Fibroblast of skin of scalp (primary cell): ENCODE results near the gene STAMBP.
A peak's percentile ranks its signal among the peaks of the same experiment; 100 is the strongest.
"Not testable (repeated sequence)": the region's sequence is repeated elsewhere in the genome, so short reads cannot be mapped to it uniquely, and the experiment has no call there.

Source experiments
- DNase-seq: peaks from one replicate; pipeline ENCODE4 v3.0.0-alpha.2; 2013

STAMBP gene

GRCh38 chr2:73837847-73838585 lies 9.3 kb downstream of the STAMBP start:
- DNase-seq: no peak

- peak; percentile 67 for DNase-seq
Observed at GRCh38 chr2:73838889-73839534, 10.3 kb downstream of the STAMBP start.

GRCh38 chr2:73839653-73840411 lies 11.1 kb downstream of the STAMBP start:
- DNase-seq: peak; percentile 42

GRCh38 chr2:73841912-73842738 lies 13.4 kb downstream of the STAMBP start:
- DNase-seq: no peak

GRCh38 chr2:73842739-73843019 lies 13.9 kb downstream of the STAMBP start:
- no peak for DNase-seq

GRCh38 chr2:73844087-73844486 lies 15.3 kb downstream of the STAMBP start:
- DNase-seq: no peak

- DNase-seq: no peak
Observed at GRCh38 chr2:73850009-73850408, 21.2 kb downstream of the STAMBP start.

GRCh38 chr2:73851274-73851673 lies 22.5 kb downstream of the STAMBP start:
- no peak for DNase-seq

- peak; percentile 71 for DNase-seq
Observed at GRCh38 chr2:73852020-73852419, 23.3 kb downstream of the STAMBP start.

- DNase-seq: no peak
Observed at GRCh38 chr2:73855526-73855925, 26.8 kb downstream of the STAMBP start.

GRCh38 chr2:73856214-73856613 lies 27.5 kb downstream of the STAMBP start:
- DNase-seq: peak; percentile 87

GRCh38 chr2:73859721-73860586 lies 31.2 kb downstream of the STAMBP start:
- peak; percentile 77 for DNase-seq

- no peak for DNase-seq
Observed at GRCh38 chr2:73862987-73863386, 34.2 kb downstream of the STAMBP start.

- DNase-seq: no peak
Observed at GRCh38 chr2:73868204-73868978, 39.6 kb downstream of the STAMBP start.

- DNase-seq: peak; percentile 86
Observed at GRCh38 chr2:73870084-73870483, 41.3 kb downstream of the STAMBP start.

- DNase-seq: no peak
Observed at GRCh38 chr2:73877071-73877802, 48.5 kb downstream of the STAMBP start.

GRCh38 chr2:73877984-73878383 lies 49.2 kb downstream of the STAMBP start:
- DNase-seq: not testable (repeated sequence)

GRCh38 chr2:73885406-73885805 lies 56.6 kb downstream of the STAMBP start:
- DNase-seq: no peak

GRCh38 chr2:73886357-73886756 lies 57.6 kb downstream of the STAMBP start:
- DNase-seq: no peak
